Mesenchymal stem cell (in vitro differentiated cells and primary cell): ENCODE data around the gene HPRT1.

Experiments
- DNase-seq: peaks from one replicate; pipeline ENCODE4 v3.0.0-alpha.2; 2013
- H2AFZ ChIP-seq: one replicate; pipeline ENCODE4 v1.6.1; 2013; ENCODE audit warnings: low read depth, mild to moderate bottlenecking, control low read depth, inconsistent platforms, low read length, moderate library complexity
- H2AK5ac ChIP-seq: 2 replicates; pipeline ENCODE4 v1.6.1; 2013; ENCODE audit warnings: low read length, moderate library complexity, mild to moderate bottlenecking, inconsistent platforms; ENCODE audit not compliant: severe bottlenecking
- H2BK120ac ChIP-seq: one replicate; pipeline ENCODE4 v1.6.1; 2013; ENCODE audit warnings: low read depth, mild to moderate bottlenecking, inconsistent platforms, low read length, moderate library complexity
- H2BK12ac ChIP-seq, 2 experiments: one replicate each; pipeline ENCODE4 v1.6.1; 2013; ENCODE audit warnings: inconsistent platforms in 2 of 2, low read length in 2 of 2, mild to moderate bottlenecking in 2 of 2, moderate library complexity in 2 of 2, control low read depth in 1 of 2
- H2BK15ac ChIP-seq: one replicate; pipeline ENCODE4 v1.6.1; 2013; ENCODE audit warnings: mild to moderate bottlenecking, low read depth, inconsistent platforms; ENCODE audit not compliant: poor library complexity, severe bottlenecking
- H2BK5ac ChIP-seq: 2 replicates; pipeline ENCODE4 v1.6.1; 2013; ENCODE audit warnings: low read depth, mild to moderate bottlenecking, low read length, control low read depth, inconsistent platforms; ENCODE audit not compliant: poor library complexity, severe bottlenecking
- H3K14ac ChIP-seq, 2 experiments: one replicate each; pipeline ENCODE4 v1.6.1; 2013; ENCODE audit warnings: inconsistent platforms in 2 of 2, low read length in 2 of 2, control low read depth in 1 of 2, mild to moderate bottlenecking in 1 of 2, moderate library complexity in 1 of 2
- H3K18ac ChIP-seq, 2 experiments: one replicate each; pipeline ENCODE4 v1.6.1; 2013; ENCODE audit warnings: inconsistent platforms in 2 of 2, low read length in 2 of 2, control low read depth in 1 of 2, low read depth in 1 of 2, mild to moderate bottlenecking in 1 of 2
- H3K23ac ChIP-seq, 2 experiments: one replicate each; pipeline ENCODE4 v1.6.1; 2013; ENCODE audit warnings: inconsistent platforms in 2 of 2, low read length in 2 of 2, mild to moderate bottlenecking in 2 of 2, moderate library complexity in 2 of 2, control low read depth in 1 of 2
- H3K27ac ChIP-seq: 2 replicates; pipeline ENCODE4 v1.5.1; 2013; ENCODE audit warnings: mild to moderate bottlenecking, moderate library complexity, low read length, control low read depth, inconsistent platforms; ENCODE audit not compliant: poor library complexity, severe bottlenecking
- H3K27me3 ChIP-seq, 2 experiments: 2 replicates each; pipeline versions ENCODE4 v1.6.1 to v1.7.0; 2013; ENCODE audit warnings: low read length in 2 of 2, mild to moderate bottlenecking in 2 of 2, moderate library complexity in 2 of 2, control low read depth in 1 of 2, inconsistent platforms in 1 of 2; ENCODE audit not compliant: control insufficient read depth in 1 of 2, insufficient read depth in 1 of 2
- H3K36me3 ChIP-seq, 2 experiments: 2 replicates each; pipeline versions ENCODE4 v1.6.1 to v1.7.0; 2013; ENCODE audit warnings: low read length in 2 of 2, control low read depth in 1 of 2, inconsistent platforms in 1 of 2, low read depth in 1 of 2, mild to moderate bottlenecking in 1 of 2; ENCODE audit not compliant: insufficient read depth in 2 of 2, control insufficient read depth in 1 of 2
- H3K4ac ChIP-seq, 2 experiments: one replicate each; pipeline ENCODE4 v1.6.1; 2013; ENCODE audit warnings: inconsistent platforms in 2 of 2, low read length in 2 of 2, mild to moderate bottlenecking in 2 of 2, moderate library complexity in 2 of 2, control low read depth in 1 of 2, low read depth in 1 of 2
- H3K4me1 ChIP-seq: 2 replicates; pipeline ENCODE4 v1.6.1; 2013; ENCODE audit warnings: low read depth, low read length, control low read depth; ENCODE audit not compliant: control insufficient read depth, insufficient read depth
- H3K4me2 ChIP-seq: 2 replicates; pipeline ENCODE4 v1.6.1; 2013; ENCODE audit warnings: low read length, mild to moderate bottlenecking, inconsistent platforms; ENCODE audit not compliant: poor library complexity, severe bottlenecking
- H3K4me3 ChIP-seq, 2 experiments: 2 replicates each; pipeline versions ENCODE4 v1.5.1 to v1.7.0; 2013; ENCODE audit warnings: low read length in 2 of 2, mild to moderate bottlenecking in 2 of 2, control low read depth in 1 of 2, low read depth in 1 of 2; ENCODE audit not compliant: insufficient read depth in 1 of 2
- H3K79me1 ChIP-seq: replicated peaks from 2 replicates; pipeline ENCODE4 v1.6.1; 2013; ENCODE audit warnings: mild to moderate bottlenecking, control low read depth, low read length, inconsistent platforms; ENCODE audit not compliant: poor library complexity, severe bottlenecking
- H3K9ac ChIP-seq: 2 replicates; pipeline ENCODE4 v1.7.0; 2013; ENCODE audit warnings: mild to moderate bottlenecking, low read length, moderate library complexity
- H3K9me3 ChIP-seq: 2 replicates; pipeline ENCODE4 v1.7.0; 2013; ENCODE audit warnings: mild to moderate bottlenecking, low read length; ENCODE audit not compliant: control insufficient read depth
- H4K8ac ChIP-seq: one replicate; pipeline ENCODE4 v1.6.1; 2013; ENCODE audit warnings: inconsistent platforms, mild to moderate bottlenecking, low read length, moderate library complexity
- H4K91ac ChIP-seq: one replicate; pipeline ENCODE4 v1.6.1; 2013; ENCODE audit warnings: mild to moderate bottlenecking, low read length, inconsistent platforms
- WGBS: methylation state at CpG from one replicate; pipeline ENCODE4 v1.1.7; 2013; ENCODE audit warnings: mixed read lengths; 5-methylcytosine and 5-hydroxymethylcytosine counted together

The HPRT1 gene

GRCh38 chrX:134526399-134526798, 66.4 kb downstream of the HPRT1 start:
- no peak overlapping the region for H3K4me3 ChIP-seq
- no peaks in the 10 kb centered on the region for H3K9me3 ChIP-seq
- H4K91ac ChIP-seq, result no peak overlapping the region
- H3K9ac ChIP-seq, result no peak overlapping the region
- WGBS, result 71% methylated on average over 4 of the region's 5 CpGs
- no peak overlapping the region for H2BK5ac ChIP-seq
- no peak overlapping the region for H2BK12ac ChIP-seq
- no peaks in the 10 kb centered on the region for H3K79me1 ChIP-seq
- H3K36me3 ChIP-seq, result no peaks in the 10 kb centered on the region
- peaks cover 0 to 3% of the 10 kb centered on the region in 2 experiments for H3K27me3 ChIP-seq
- no peak overlapping the region for H4K8ac ChIP-seq
- DNase-seq, result no peak
- no peaks in the 10 kb centered on the region for H3K4me1 ChIP-seq
- H2BK120ac ChIP-seq, result no peak overlapping the region
- no peak overlapping the region for H3K27ac ChIP-seq
- H3K14ac ChIP-seq, result no peak overlapping the region
- H2BK15ac ChIP-seq, result no peak overlapping the region
- no peak overlapping the region for H2AK5ac ChIP-seq
- H3K18ac ChIP-seq, result no peak overlapping the region
- H3K4me2 ChIP-seq, result no peak overlapping the region
- no peak overlapping the region for H3K23ac ChIP-seq
- H3K4ac ChIP-seq, result no peak overlapping the region
- no peak overlapping the region for H2AFZ ChIP-seq

- H2BK15ac ChIP-seq, result no peak overlapping the region
- no peaks in the 10 kb centered on the region for H3K4me1 ChIP-seq
- 81% methylated on average over 2 of the region's 3 CpGs for WGBS
- peaks cover 0 to 8% of the 10 kb centered on the region in 2 experiments for H3K27me3 ChIP-seq
- no peak overlapping the region for H4K91ac ChIP-seq
- no peak overlapping the region for H3K4ac ChIP-seq
- H3K9me3 ChIP-seq, result no peaks in the 10 kb centered on the region
- H2AK5ac ChIP-seq, result no peak overlapping the region
- no peak overlapping the region for H2BK12ac ChIP-seq
- peak overlapping the region in 1 of 2 experiments; percentile 64 for H3K18ac ChIP-seq
- H2AFZ ChIP-seq, result no peak overlapping the region
- peak overlapping the region; percentile 36 for H3K9ac ChIP-seq
- peak; percentile 47 for DNase-seq
- H4K8ac ChIP-seq, result no peak overlapping the region
- no peak overlapping the region for H3K4me3 ChIP-seq
- H2BK120ac ChIP-seq, result no peak overlapping the region
- H3K27ac ChIP-seq, result no peak overlapping the region
- H3K23ac ChIP-seq, result no peak overlapping the region
- H3K14ac ChIP-seq, result no peak overlapping the region
- no peak overlapping the region for H2BK5ac ChIP-seq
- no peak overlapping the region for H3K4me2 ChIP-seq
- no peaks in the 10 kb centered on the region for H3K36me3 ChIP-seq
- H3K79me1 ChIP-seq, result no peaks in the 10 kb centered on the region
Measured at GRCh38 chrX:134528960-134529359, 69.0 kb downstream of the HPRT1 start.

GRCh38 chrX:134529481-134529880, 69.5 kb downstream of the HPRT1 start:
- H2BK12ac ChIP-seq, result peak overlapping the region in 1 of 2 experiments; percentile 3
- H3K9ac ChIP-seq, result no peak overlapping the region
- no peak overlapping the region for H3K4me3 ChIP-seq
- H3K27ac ChIP-seq, result no peak overlapping the region
- no peak for DNase-seq
- H3K36me3 ChIP-seq, result no peaks in the 10 kb centered on the region
- H3K9me3 ChIP-seq, result no peaks in the 10 kb centered on the region
- no peak overlapping the region for H3K14ac ChIP-seq
- peaks cover 0 to 8% of the 10 kb centered on the region in 2 experiments for H3K27me3 ChIP-seq
- H4K91ac ChIP-seq, result peak overlapping the region; percentile 18
- no peak overlapping the region for H2AK5ac ChIP-seq
- no peak overlapping the region for H3K4me2 ChIP-seq
- H3K4ac ChIP-seq, result no peak overlapping the region
- H3K18ac ChIP-seq, result no peak overlapping the region
- no peak overlapping the region for H2BK5ac ChIP-seq
- no peak overlapping the region for H2BK15ac ChIP-seq
- H3K23ac ChIP-seq, result no peak overlapping the region
- H2AFZ ChIP-seq, result no peak overlapping the region
- no peak overlapping the region for H2BK120ac ChIP-seq
- no peak overlapping the region for H4K8ac ChIP-seq
- no peaks in the 10 kb centered on the region for H3K79me1 ChIP-seq
- 100% methylated on average over 5 of the region's 6 CpGs for WGBS
- H3K4me1 ChIP-seq, result no peaks in the 10 kb centered on the region

- no peak overlapping the region for H2BK15ac ChIP-seq
- no peak overlapping the region for H4K91ac ChIP-seq
- no peak overlapping the region for H2BK5ac ChIP-seq
- no peak overlapping the region for H3K23ac ChIP-seq
- H3K27ac ChIP-seq, result no peak overlapping the region
- no peak overlapping the region for H3K4me3 ChIP-seq
- no peaks in the 10 kb centered on the region for H3K9me3 ChIP-seq
- H2BK12ac ChIP-seq, result no peak overlapping the region
- H3K79me1 ChIP-seq, result no peaks in the 10 kb centered on the region
- peaks cover 0 to 11% of the 10 kb centered on the region in 2 experiments for H3K27me3 ChIP-seq
- no peaks in the 10 kb centered on the region for H3K36me3 ChIP-seq
- H3K18ac ChIP-seq, result no peak overlapping the region
- H4K8ac ChIP-seq, result no peak overlapping the region
- H2AK5ac ChIP-seq, result no peak overlapping the region
- no peaks in the 10 kb centered on the region for H3K4me1 ChIP-seq
- no peak overlapping the region for H3K4ac ChIP-seq
- 100% methylated on average over 2 of the region's 7 CpGs for WGBS
- H3K9ac ChIP-seq, result no peak overlapping the region
- H3K4me2 ChIP-seq, result no peak overlapping the region
- DNase-seq, result no peak
- H2AFZ ChIP-seq, result no peak overlapping the region
- no peak overlapping the region for H3K14ac ChIP-seq
- H2BK120ac ChIP-seq, result no peak overlapping the region
Measured at GRCh38 chrX:134530845-134531244, 70.9 kb downstream of the HPRT1 start.
